Neural cell (in vitro differentiated cells): Measurements from ENCODE around the gene LRRC34.

ENCODE experiments used
- CTCF ChIP-seq: fragments of 450-650 bp; IDR thresholded peaks from 2 replicates; pipeline ENCODE4 v1.5.1; 2014; ENCODE audit warnings: antibody characterized with exemption, mild to moderate bottlenecking, moderate library complexity; ENCODE audit not compliant: poor library complexity, severe bottlenecking
- EZH2 ChIP-seq: fragments of 200-600, 300-800 bp; shearing (Covaris generic), sonication (generic); IDR thresholded peaks from 2 replicates; pipeline ENCODE4 v1.6.1; 2014; ENCODE audit warnings: antibody characterized with exemption, low read length, borderline replicate concordance, mild to moderate bottlenecking; ENCODE audit not compliant: insufficient read depth, poor library complexity, severe bottlenecking
- POLR2AphosphoS5 ChIP-seq: IDR thresholded peaks from 2 replicates; pipeline ENCODE4 v1.6.1; 2012
- TAF1 ChIP-seq: IDR thresholded peaks from 2 replicates; pipeline ENCODE4 v1.6.1; 2012; ENCODE audit warnings: low read depth

- TF ChIP-seq CTCF = no peak
- TF ChIP-seq EZH2 = no peak
- TF ChIP-seq TAF1 = no peak
- TF ChIP-seq POLR2AphosphoS5 = no peak
Observed at GRCh38 chr3:169861871-169862270, 49.2 kb upstream of the LRRC34 start.
